Astrocyte (in vitro differentiated cells and primary cell): ENCODE measurements around the gene MRGPRG. TPM values are rescaled to one million over a fixed set of nuclear protein-coding genes. Genes with fewer than 3 reads are reported as not detected.

Experiments
- DNase-seq: peaks from one replicate; pipeline ENCODE4 v3.0.0-alpha.2; 2010; ENCODE audit warnings: low read depth
- FAIRE-seq: peaks from 2 replicates; lab custom pipeline; 2011; peaks lifted over from hg19 to GRCh38; lab: Jason Lieb, UNC
- H2AFZ ChIP-seq: 2 replicates; pipeline ENCODE4 v1.6.0; 2012; ENCODE audit warnings: low read depth, low read length, inconsistent platforms
- H3K27ac ChIP-seq: 2 replicates; pipeline ENCODE4 v1.5.1; 2011; ENCODE audit warnings: low read depth, low read length, inconsistent platforms
- H3K27me3 ChIP-seq: 2 replicates; pipeline ENCODE4 v1.6.0; 2011; ENCODE audit warnings: low read length, inconsistent platforms; ENCODE audit not compliant: insufficient read depth
- H3K36me3 ChIP-seq: 2 replicates; pipeline ENCODE4 v1.5.1; 2011; ENCODE audit warnings: low read length, inconsistent platforms; ENCODE audit not compliant: insufficient read depth
- H3K4me1 ChIP-seq: 2 replicates; pipeline ENCODE4 v1.5.1; 2011; ENCODE audit warnings: low read length, inconsistent platforms; ENCODE audit not compliant: insufficient read depth
- H3K4me2 ChIP-seq: 2 replicates; pipeline ENCODE4 v1.6.0; 2012; ENCODE audit warnings: low read length, inconsistent platforms
- H3K4me3 ChIP-seq: 2 replicates; pipeline ENCODE4 v1.5.1; 2011; ENCODE audit warnings: low read depth, mild to moderate bottlenecking, low read length, inconsistent platforms; ENCODE audit not compliant: insufficient read depth
- H3K79me2 ChIP-seq: 2 replicates; pipeline ENCODE4 v1.6.0; 2012; ENCODE audit warnings: mild to moderate bottlenecking, low read length, inconsistent platforms; ENCODE audit not compliant: insufficient read depth
- H3K9ac ChIP-seq: 2 replicates; pipeline ENCODE4 v1.6.0; 2012; ENCODE audit warnings: mild to moderate bottlenecking, low read length, inconsistent platforms
- H3K9me3 ChIP-seq: 2 replicates; pipeline ENCODE4 v1.5.1; 2012; ENCODE audit warnings: low read depth, mild to moderate bottlenecking, low read length, inconsistent platforms; ENCODE audit not compliant: insufficient read depth
- H4K20me1 ChIP-seq: 2 replicates; pipeline ENCODE4 v1.6.0; 2012; ENCODE audit warnings: low read length, inconsistent platforms; ENCODE audit not compliant: insufficient read depth
- H3K27ac Mint-ChIP-seq: one replicate; pipeline ENCODE4 v1.8.0; 2021; ENCODE audit warnings: mild to moderate bottlenecking, mixed read lengths; ENCODE audit not compliant: unreplicated experiment
- H3K27me3 Mint-ChIP-seq: one replicate; pipeline ENCODE4 v1.8.0; 2021; ENCODE audit warnings: low read depth, mixed read lengths; ENCODE audit not compliant: unreplicated experiment
- H3K36me3 Mint-ChIP-seq: one replicate; pipeline ENCODE4 v1.8.0; 2021; ENCODE audit warnings: low read depth, mixed read lengths; ENCODE audit not compliant: unreplicated experiment
- H3K4me1 Mint-ChIP-seq: one replicate; pipeline ENCODE4 v1.8.0; 2021; ENCODE audit warnings: low read depth, mixed read lengths; ENCODE audit not compliant: unreplicated experiment
- H3K4me3 Mint-ChIP-seq: one replicate; pipeline ENCODE4 v1.8.0; 2021; ENCODE audit warnings: mild to moderate bottlenecking, moderate library complexity, mixed read lengths; ENCODE audit not compliant: unreplicated experiment
- H3K9me3 Mint-ChIP-seq: one replicate; pipeline ENCODE4 v1.8.0; 2021; ENCODE audit warnings: mild to moderate bottlenecking, mixed read lengths; ENCODE audit not compliant: unreplicated experiment
- EZH2 ChIP-seq: IDR thresholded peaks from 2 replicates; pipeline ENCODE4 v1.6.1; 2012; ENCODE audit warnings: mild to moderate bottlenecking, low read length, inconsistent platforms; ENCODE audit not compliant: insufficient read depth
- total RNA-seq: library from RNA; stranded (reverse); gene quantifications from 2 replicates; pipeline ENCODE4 v1.2.1, GENCODE V29; 2021
- TF ChIP-seq, protein P1 (sequence below): IDR thresholded peaks from 2 replicates; pipeline ENCODE4 v1.5.1; 2011; ENCODE audit warnings: low read depth, mild to moderate bottlenecking, inconsistent platforms, low read length, moderate library complexity; ENCODE audit not compliant: insufficient read depth

Gene MRGPRG
- total RNA-seq, 1 donor from 2014 or later: not detected

DNA sequence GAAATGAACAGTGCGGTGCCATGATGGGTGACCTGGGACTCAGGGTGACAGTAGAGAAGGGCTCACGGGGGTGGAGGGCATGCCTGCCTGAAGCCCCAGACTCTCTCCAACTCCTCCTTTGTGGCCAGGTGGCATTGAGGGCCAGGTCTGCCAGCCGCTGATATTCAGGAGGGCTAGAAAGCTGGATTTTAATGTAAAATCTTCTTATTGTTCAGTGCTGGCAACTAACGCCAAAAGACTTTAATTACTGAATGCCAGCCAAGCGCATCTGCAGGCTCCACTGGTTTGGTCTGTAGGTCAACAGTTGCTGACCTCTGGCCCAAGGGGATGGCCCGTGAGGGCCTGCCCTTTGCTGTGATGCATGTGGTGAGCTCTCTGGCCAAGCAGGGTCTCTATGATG lies 10.3 kb downstream of the MRGPRG start:
- FAIRE-seq: no peak
- no peaks in the 10 kb centered on the region for H3K79me2 ChIP-seq
- H2AFZ ChIP-seq: no peak overlapping the region
- no peaks in the 10 kb centered on the region for H3K36me3 ChIP-seq
- no peak overlapping the region for H3K4me2 ChIP-seq
- H3K27ac Mint-ChIP-seq: no peak overlapping the region
- H3K4me1 ChIP-seq: no peaks in the 10 kb centered on the region
- no peak overlapping the region for H3K4me3 Mint-ChIP-seq
- peaks cover 5% of the 10 kb centered on the region for H4K20me1 ChIP-seq
- H3K27ac ChIP-seq: no peak overlapping the region
- peaks cover 35% of the 10 kb centered on the region for H3K27me3 Mint-ChIP-seq
- H3K9me3 Mint-ChIP-seq: peaks cover 2% of the 10 kb centered on the region
- no peaks in the 10 kb centered on the region for H3K36me3 Mint-ChIP-seq
- H3K9me3 ChIP-seq: peaks cover 6% of the 10 kb centered on the region
- H3K27me3 ChIP-seq: peaks cover 9% of the 10 kb centered on the region
- DNase-seq: no peak
- H3K4me3 ChIP-seq: no peak overlapping the region
- no peaks in the 10 kb centered on the region for H3K4me1 Mint-ChIP-seq
- no peak overlapping the region for H3K9ac ChIP-seq
- TF ChIP-seq EZH2: no peak
- TF ChIP-seq, protein P1, sequence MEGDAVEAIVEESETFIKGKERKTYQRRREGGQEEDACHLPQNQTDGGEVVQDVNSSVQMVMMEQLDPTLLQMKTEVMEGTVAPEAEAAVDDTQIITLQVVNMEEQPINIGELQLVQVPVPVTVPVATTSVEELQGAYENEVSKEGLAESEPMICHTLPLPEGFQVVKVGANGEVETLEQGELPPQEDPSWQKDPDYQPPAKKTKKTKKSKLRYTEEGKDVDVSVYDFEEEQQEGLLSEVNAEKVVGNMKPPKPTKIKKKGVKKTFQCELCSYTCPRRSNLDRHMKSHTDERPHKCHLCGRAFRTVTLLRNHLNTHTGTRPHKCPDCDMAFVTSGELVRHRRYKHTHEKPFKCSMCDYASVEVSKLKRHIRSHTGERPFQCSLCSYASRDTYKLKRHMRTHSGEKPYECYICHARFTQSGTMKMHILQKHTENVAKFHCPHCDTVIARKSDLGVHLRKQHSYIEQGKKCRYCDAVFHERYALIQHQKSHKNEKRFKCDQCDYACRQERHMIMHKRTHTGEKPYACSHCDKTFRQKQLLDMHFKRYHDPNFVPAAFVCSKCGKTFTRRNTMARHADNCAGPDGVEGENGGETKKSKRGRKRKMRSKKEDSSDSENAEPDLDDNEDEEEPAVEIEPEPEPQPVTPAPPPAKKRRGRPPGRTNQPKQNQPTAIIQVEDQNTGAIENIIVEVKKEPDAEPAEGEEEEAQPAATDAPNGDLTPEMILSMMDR: no peak

- Mint-ChIP-seq H3K36me3 (no peaks in the 10 kb centered on the region), H3K27me3 (peaks cover 32% of the 10 kb centered on the region), H3K27ac (no peak overlapping the region), H3K9me3 (peaks cover 2% of the 10 kb centered on the region), H3K4me3 (no peak overlapping the region), H3K4me1 (no peaks in the 10 kb centered on the region)
- FAIRE-seq (no peak), DNase-seq (no peak)
- Histone ChIP-seq H3K79me2 (no peaks in the 10 kb centered on the region), H3K4me2 (no peak overlapping the region), H3K36me3 (no peaks in the 10 kb centered on the region), H3K27ac (no peak overlapping the region), H3K4me3 (no peak overlapping the region), H3K9me3 (peaks cover 6% of the 10 kb centered on the region), H3K27me3 (peaks cover 10% of the 10 kb centered on the region), H3K4me1 (no peaks in the 10 kb centered on the region), H3K9ac (no peak overlapping the region), H2AFZ (no peak overlapping the region), H4K20me1 (peaks cover 5% of the 10 kb centered on the region)
- TF ChIP-seq EZH2: no peak
- TF ChIP-seq, protein P1: no peak
Measured at GRCh38 chr11:3207526-3208189, 11.0 kb downstream of the MRGPRG start.

DNA sequence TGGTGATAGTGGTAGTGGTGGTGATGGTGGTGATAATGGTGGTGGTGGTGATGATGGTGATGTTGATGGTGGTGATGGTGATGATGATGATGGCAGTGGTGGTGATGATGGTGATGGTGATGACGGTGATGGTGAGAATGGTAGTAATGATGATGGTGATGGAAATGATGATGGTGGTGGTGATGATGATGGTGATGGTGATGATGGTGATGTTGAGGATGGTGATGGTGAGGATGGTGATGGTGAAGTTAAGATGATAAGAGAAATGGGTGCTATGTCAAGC lies 11.8 kb downstream of the MRGPRG start:
- Histone ChIP-seq H3K4me3 (no peak overlapping the region), H3K27me3 (peaks cover 17% of the 10 kb centered on the region), H3K79me2 (no peaks in the 10 kb centered on the region), H3K27ac (no peak overlapping the region), H2AFZ (no peak overlapping the region), H3K9me3 (peaks cover 6% of the 10 kb centered on the region), H3K9ac (no peak overlapping the region), H3K4me2 (no peak overlapping the region), H3K36me3 (no peaks in the 10 kb centered on the region), H3K4me1 (no peaks in the 10 kb centered on the region), H4K20me1 (peaks cover 5% of the 10 kb centered on the region)
- H3K27ac Mint-ChIP-seq: no peak overlapping the region
- no peak for TF ChIP-seq EZH2
- TF ChIP-seq, protein P1: no peak
- H3K9me3 Mint-ChIP-seq: peaks cover 2% of the 10 kb centered on the region
- H3K4me1 Mint-ChIP-seq: no peaks in the 10 kb centered on the region
- no peak overlapping the region for H3K4me3 Mint-ChIP-seq
- DNase-seq: no peak
- peak; percentile 5 for FAIRE-seq
- no peaks in the 10 kb centered on the region for H3K36me3 Mint-ChIP-seq
- H3K27me3 Mint-ChIP-seq: peaks cover 39% of the 10 kb centered on the region
